BLaER1 treated with 17β-estradiol and CSF1 and Interleukin-3, amounts not matched to agents 10 nM and 100 nM (cell line): Measurements from ENCODE around the gene RPRML.

Experiments
- H3K27ac ChIP-seq, 11 experiments: shearing (Covaris generic); formaldehyde crosslinking; 2 replicates each; pipeline ENCODE4 v1.8.1; 2022
- H3K27me3 ChIP-seq, 11 experiments: shearing (Covaris generic); formaldehyde crosslinking; 2 replicates each; pipeline ENCODE4 v1.8.1; 2022
- H3K36me3 ChIP-seq, 11 experiments: shearing (Covaris generic); formaldehyde crosslinking; 2 replicates each; pipeline ENCODE4 v1.8.1; 2022
- H3K4me1 ChIP-seq, 10 experiments: shearing (Covaris generic); formaldehyde crosslinking; 2 replicates each; pipeline ENCODE4 v1.8.1; 2022
- H3K4me2 ChIP-seq, 11 experiments: shearing (Covaris generic); formaldehyde crosslinking; 2 replicates each; pipeline ENCODE4 v1.8.1; 2022
- H3K4me3 ChIP-seq, 10 experiments: shearing (Covaris generic); formaldehyde crosslinking; 2 replicates each; pipeline ENCODE4 v1.8.1; 2022
- H3K9ac ChIP-seq, 11 experiments: shearing (Covaris generic); formaldehyde crosslinking; 2 replicates each; pipeline ENCODE4 v1.8.1; 2022
- H3K9me3 ChIP-seq, 11 experiments: shearing (Covaris generic); formaldehyde crosslinking; replicated peaks in 1 of 11; 2 replicates each; pipeline ENCODE4 v1.8.1; 2022
- H4K20me1 ChIP-seq, 11 experiments: shearing (Covaris generic); formaldehyde crosslinking; 2 replicates each; pipeline ENCODE4 v1.8.1; 2022
- Cebpa-rat ChIP-seq, 11 experiments: shearing (Covaris generic); IDR thresholded peaks; 2 replicates each; pipeline ENCODE4 v1.8.1; 2022

The RPRML gene

DNA sequence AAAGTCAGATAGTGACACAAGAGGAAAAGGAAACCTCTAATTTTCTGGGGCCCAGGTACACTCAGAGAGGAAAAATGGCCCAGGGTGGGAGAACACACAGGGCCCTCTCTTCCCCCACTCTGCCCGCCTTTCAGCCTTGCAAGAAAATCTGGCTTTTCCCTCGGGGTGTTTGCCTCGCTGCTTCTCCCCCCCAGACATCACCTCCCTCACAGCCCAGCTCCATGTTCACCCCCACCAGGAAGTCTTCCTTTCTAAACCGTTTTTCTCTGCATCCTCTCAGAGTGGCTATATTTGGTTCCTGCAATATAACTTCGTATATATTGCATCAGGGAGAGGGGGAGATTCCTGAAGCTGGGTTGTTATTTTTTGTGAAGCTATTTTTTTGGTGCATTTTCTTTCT is 27.3 kb downstream of the RPRML start:
- peak overlapping the region in 9 of 11 experiments; percentile 23 to 71 (median 47); a peak in 17 of 22 replicates for H3K4me2 ChIP-seq
- H3K27me3 ChIP-seq: no peaks in the 10 kb centered on the region
- H3K9ac ChIP-seq: peak overlapping the region in 1 of 11 experiments; percentile 26; a peak in 2 of 22 replicates

DNA sequence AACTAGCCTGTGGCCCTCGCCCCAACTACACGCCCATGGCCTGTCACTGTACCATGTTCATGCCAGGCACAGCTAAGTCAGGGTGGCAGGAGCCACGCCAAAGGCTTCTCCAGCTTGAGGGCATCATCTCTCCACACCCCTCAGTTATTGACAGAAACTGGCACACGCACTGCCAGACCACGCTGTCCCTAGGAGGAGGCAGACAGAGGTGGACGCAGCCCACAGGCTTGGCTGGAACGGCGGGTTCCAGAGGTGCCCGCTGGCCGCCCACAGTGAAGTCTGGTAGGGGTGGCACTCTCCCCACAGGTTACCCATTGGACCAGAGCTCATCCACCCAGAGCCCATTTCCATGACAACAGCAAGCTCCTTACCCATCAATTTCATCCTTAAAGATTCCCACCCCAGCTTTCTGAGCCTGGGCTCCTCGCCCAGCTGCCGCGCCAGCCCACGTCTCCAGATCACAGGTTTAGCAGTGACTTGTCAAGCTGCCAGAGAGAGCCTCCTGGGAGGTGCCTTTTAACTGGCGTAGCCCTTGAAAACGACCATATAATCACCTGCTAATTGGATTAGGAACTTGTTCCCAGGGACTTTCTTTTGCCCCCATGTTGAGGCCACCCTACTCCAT is 27.9 kb downstream of the RPRML start:
- peaks cover 0 to 18% (median 0%) of the 10 kb centered on the region in 11 experiments; a peak in 4 of 22 replicates for H4K20me1 ChIP-seq
- peaks cover 0 to 28% (median 21%) of the 10 kb centered on the region in 10 experiments; a peak in 16 of 20 replicates for H3K4me1 ChIP-seq
- peak overlapping the region in 9 of 11 experiments; percentile 23 to 71 (median 47); a peak in 17 of 22 replicates for H3K4me2 ChIP-seq
- no peak overlapping the region for H3K27ac ChIP-seq
- no peaks in the 10 kb centered on the region for H3K9me3 ChIP-seq
- no peak for TF ChIP-seq Cebpa-rat (IDR thresholded peaks at IDR 0.05)
- no peaks in the 10 kb centered on the region for H3K27me3 ChIP-seq
- H3K36me3 ChIP-seq: peaks cover 0 to 12% (median 5%) of the 10 kb centered on the region in 11 experiments; a peak in 5 of 22 replicates
- H3K9ac ChIP-seq: no peak overlapping the region; a peak in 1 of 22 replicates
- no peak overlapping the region for H3K4me3 ChIP-seq

More for the DNA sequence above, 27.3 kb downstream of the RPRML start:
- no peaks in the 10 kb centered on the region for H3K9me3 ChIP-seq
- no peak overlapping the region for H3K4me3 ChIP-seq
- H3K4me1 ChIP-seq: peaks cover 0 to 22% (median 16%) of the 10 kb centered on the region in 10 experiments; a peak in 16 of 20 replicates
- TF ChIP-seq Cebpa-rat (IDR thresholded peaks at IDR 0.05): no peak
- H3K36me3 ChIP-seq: peaks cover 0 to 14% (median 5%) of the 10 kb centered on the region in 11 experiments; a peak in 5 of 22 replicates
- no peak overlapping the region for H3K27ac ChIP-seq
- H4K20me1 ChIP-seq: peaks cover 0 to 18% (median 0%) of the 10 kb centered on the region in 11 experiments; a peak in 4 of 22 replicates

DNA sequence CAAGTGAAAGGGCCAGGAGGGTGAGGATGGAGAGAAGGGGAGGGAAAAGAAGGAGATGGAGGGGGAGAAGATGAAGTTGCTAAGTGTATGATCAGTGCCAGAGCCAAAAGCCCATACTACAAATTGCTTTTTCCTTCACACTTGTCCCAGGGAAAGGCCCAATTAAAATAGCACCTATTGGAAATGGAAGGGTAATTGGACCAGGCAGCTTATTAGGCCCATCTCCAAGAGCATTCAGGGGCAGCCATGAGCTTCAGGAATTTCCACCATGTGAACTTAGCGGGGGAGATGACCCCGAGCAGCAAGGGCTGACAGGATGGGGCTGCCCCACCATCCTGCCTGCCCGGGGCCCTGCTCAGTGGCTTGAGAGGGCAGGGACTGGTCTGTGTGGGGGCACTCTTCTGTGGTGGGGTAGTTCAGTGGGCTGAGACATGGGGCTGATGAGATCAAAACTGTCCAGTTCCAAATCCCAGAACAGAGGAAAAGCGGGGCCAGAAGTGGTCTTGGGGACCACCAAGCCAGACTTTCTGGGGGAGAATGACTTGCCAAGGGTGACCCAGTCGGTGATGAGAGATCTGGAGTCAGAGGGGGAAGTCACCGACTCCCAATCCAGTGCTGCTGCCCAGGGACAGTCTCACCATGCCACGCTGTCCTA is 28.6 kb downstream of the RPRML start:
- Histone ChIP-seq H3K4me1 (peaks cover 5 to 34% (median 27%) of the 10 kb centered on the region in 10 experiments), H3K27ac (no peak overlapping the region), H3K9ac (no peak overlapping the region), H3K27me3 (no peaks in the 10 kb centered on the region), H3K4me2 (peak overlapping the region in 5 of 11 experiments; percentile 43 to 71 (median 54); a peak in 4 of 22 replicates), H3K4me3 (no peak overlapping the region), H4K20me1 (peaks cover 0 to 21% (median 4%) of the 10 kb centered on the region in 11 experiments; a peak in 9 of 22 replicates), H3K36me3 (peaks cover 0 to 7% (median under 1%) of the 10 kb centered on the region in 11 experiments; a peak in 5 of 22 replicates), H3K9me3 (no peaks in the 10 kb centered on the region)
- TF ChIP-seq Cebpa-rat (IDR thresholded peaks at IDR 0.05): no peak

DNA sequence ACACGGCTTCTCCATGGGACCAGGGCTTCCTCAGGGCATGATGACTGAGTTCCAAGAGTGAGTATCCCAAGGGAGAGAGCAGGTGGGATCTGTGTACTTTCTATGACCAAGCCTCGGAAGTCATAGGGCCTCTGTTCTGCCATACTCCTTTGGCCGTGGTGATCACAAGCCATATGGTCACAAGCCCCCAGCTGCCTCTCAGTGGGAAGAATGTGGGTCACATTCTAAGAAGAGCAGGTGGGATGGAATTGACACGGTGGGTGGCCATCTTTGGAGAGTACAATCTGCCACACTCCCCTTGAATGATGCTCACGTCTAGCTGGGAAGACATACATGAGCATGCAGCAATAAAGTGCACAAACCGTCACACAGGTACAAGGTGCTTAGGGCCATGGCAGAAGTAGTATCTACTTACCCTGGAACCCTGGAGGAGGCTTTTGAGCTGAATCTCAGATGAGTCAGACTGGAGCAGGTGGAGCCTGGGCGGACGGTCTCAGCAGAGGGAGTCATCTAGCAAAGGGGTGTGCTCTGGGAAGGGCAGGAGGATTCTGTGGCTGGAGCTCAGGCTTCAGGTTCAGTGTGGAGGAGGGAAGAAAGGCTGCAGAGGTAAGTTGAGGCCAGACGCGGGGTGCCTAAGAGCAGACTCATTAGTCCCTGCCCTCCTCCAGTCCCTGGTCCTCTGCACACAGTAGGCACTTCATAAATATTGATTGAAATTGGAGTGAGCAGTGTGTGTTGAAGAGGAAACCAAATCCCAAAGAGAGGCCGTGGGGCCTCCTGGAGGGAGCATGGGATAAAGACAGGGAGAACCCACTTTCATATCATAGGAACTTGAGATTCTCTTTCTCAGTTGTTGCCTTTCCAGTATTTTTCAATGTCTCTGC is 29.5 kb downstream of the RPRML start:
- Histone ChIP-seq H3K4me3 (no peak overlapping the region), H3K4me1 (peaks cover 12 to 41% (median 35%) of the 10 kb centered on the region in 10 experiments), H3K9me3 (no peaks in the 10 kb centered on the region), H3K27ac (no peak overlapping the region), H4K20me1 (peaks cover 0 to 29% (median 13%) of the 10 kb centered on the region in 11 experiments; a peak in 14 of 22 replicates), H3K36me3 (peaks cover 0 to 6% (median 0%) of the 10 kb centered on the region in 11 experiments; a peak in 5 of 22 replicates), H3K4me2 (no peak overlapping the region), H3K9ac (no peak overlapping the region), H3K27me3 (no peaks in the 10 kb centered on the region)
- TF ChIP-seq Cebpa-rat (IDR thresholded peaks at IDR 0.05): no peak

DNA sequence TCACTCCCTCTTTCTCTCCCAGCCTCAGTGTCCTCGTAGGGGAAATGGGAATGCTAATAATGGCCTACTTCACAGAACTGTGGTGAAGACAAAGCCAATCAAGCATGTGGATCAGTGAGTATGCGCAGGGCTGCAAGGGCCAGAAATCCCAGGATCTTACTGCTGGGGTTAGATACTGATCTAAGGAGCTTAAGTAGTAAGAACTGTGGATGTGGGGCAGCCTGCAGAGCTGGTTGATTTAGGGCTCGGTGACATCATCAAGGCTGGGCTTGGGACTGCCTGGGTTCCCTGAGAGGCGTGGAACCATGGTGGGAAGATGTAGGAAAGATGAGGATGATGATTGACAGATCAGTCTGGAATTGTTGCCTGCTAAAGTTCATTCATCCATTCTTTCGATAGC is 30.5 kb downstream of the RPRML start:
- Histone ChIP-seq H3K27ac (no peak overlapping the region), H3K27me3 (no peaks in the 10 kb centered on the region), H3K4me3 (no peak overlapping the region), H3K4me1 (peaks cover 21 to 51% (median 45%) of the 10 kb centered on the region in 10 experiments), H3K36me3 (peaks cover 0 to 6% (median 0%) of the 10 kb centered on the region in 11 experiments; a peak in 5 of 22 replicates), H3K4me2 (no peak overlapping the region), H3K9ac (no peak overlapping the region), H3K9me3 (no peaks in the 10 kb centered on the region), H4K20me1 (peaks cover 0 to 39% (median 20%) of the 10 kb centered on the region in 11 experiments; a peak in 15 of 22 replicates)
- TF ChIP-seq Cebpa-rat (IDR thresholded peaks at IDR 0.05): no peak

DNA sequence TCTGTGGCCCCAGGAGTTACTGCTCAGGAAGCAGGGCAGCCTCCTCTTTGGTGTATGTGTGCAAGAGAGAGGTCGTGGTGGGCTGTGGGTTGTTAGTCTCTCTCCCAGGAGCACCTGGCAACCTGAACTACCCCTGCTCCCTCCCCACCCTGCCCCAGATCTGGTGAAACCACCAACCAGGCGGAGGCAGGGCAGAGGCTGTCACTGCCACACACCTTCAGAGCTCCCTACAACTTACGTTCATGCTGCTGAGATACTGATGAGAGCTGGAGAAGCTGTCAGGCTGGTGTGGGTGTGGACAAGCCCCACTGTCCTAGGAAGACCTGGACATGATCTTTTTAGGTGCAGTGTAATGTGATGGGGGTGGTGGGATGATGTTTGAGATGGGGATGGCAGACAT is 31.8 kb downstream of the RPRML start:
- Histone ChIP-seq H3K27me3 (no peaks in the 10 kb centered on the region), H3K4me3 (no peak overlapping the region), H4K20me1 (peaks cover 0 to 52% (median 32%) of the 10 kb centered on the region in 11 experiments; a peak in 16 of 22 replicates), H3K9me3 (no peaks in the 10 kb centered on the region), H3K4me2 (peak overlapping the region in 2 of 11 experiments; percentile 25 to 67; a peak in 2 of 22 replicates), H3K36me3 (peaks cover 0 to 8% (median 2%) of the 10 kb centered on the region in 11 experiments; a peak in 13 of 22 replicates), H3K27ac (no peak overlapping the region), H3K4me1 (peaks cover 34 to 61% (median 55%) of the 10 kb centered on the region in 10 experiments), H3K9ac (no peak overlapping the region)
- TF ChIP-seq Cebpa-rat (IDR thresholded peaks at IDR 0.05): no peak

DNA sequence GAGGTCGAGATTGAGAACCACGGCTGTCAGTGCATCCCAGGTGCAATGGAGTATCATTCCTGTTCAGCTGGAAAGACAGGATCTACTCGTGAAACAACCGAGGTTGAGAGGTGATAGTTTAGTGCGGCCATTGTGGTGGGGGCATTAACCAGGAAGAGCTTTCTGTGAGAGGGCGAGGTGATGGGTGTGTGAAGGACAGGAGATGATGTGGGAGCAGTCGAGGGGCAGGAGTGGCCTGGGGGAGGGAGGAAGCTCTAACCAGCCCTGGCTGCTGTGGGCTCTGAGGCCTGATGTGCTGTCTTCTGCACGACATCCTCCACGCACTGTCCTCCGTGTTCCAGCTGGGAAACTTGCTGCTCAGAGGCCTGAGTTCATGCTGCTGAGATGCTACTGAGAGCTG is 34.1 kb downstream of the RPRML start:
- Histone ChIP-seq H4K20me1 (peaks cover 0 to 67% (median 42%) of the 10 kb centered on the region in 11 experiments; a peak in 17 of 22 replicates), H3K27ac (no peak overlapping the region), H3K4me3 (no peak overlapping the region), H3K9me3 (no peaks in the 10 kb centered on the region), H3K4me1 (peaks cover 36 to 45% (median 41%) of the 10 kb centered on the region in 10 experiments), H3K36me3 (peaks cover 13 to 28% (median 21%) of the 10 kb centered on the region in 11 experiments; a peak in 20 of 22 replicates), H3K27me3 (no peaks in the 10 kb centered on the region), H3K4me2 (peak overlapping the region in 10 of 11 experiments; percentile 20 to 68 (median 52); a peak in 11 of 22 replicates), H3K9ac (no peak overlapping the region)
- TF ChIP-seq Cebpa-rat (IDR thresholded peaks at IDR 0.05): no peak
